Spleen (tissue), 7 donors: ENCODE results near the gene RS1.

Experiments
- POLR2AphosphoS5 ChIP-seq, 3 donors: sonication (generic); formaldehyde crosslinking; IDR thresholded peaks; one replicate each; pipeline ENCODE4 v1.5.1; 2017; ENCODE audit warnings: antibody characterized with exemption in 3 of 3
- TF ChIP-seq, protein P1 (sequence below), 11 experiments: fragments of 200-600 bp in 7 of 11; fragments of 450-650 bp in 4 of 11; sonication (generic) in 4 of 11; IDR thresholded peaks in 8 of 11; conservative IDR thresholded peaks in 3 of 11; 1 replicate in 7 of 11; 2 replicates in 4 of 11; pipeline versions ENCODE4 v1.4.0 to v1.8.0; 2016 to 2021; ENCODE audit warnings: antibody characterized with exemption in 11 of 11, inconsistent platforms in 4 of 11, mild to moderate bottlenecking in 1 of 11
- donor health status: DM: no; HTN: no; CAD: no; lungs with moderate emphysema.
- donor health status: DM: no; HTN: no; CAD: no.
- donor health status: DM: no; HTN: no; CAD: no.

DNA sequence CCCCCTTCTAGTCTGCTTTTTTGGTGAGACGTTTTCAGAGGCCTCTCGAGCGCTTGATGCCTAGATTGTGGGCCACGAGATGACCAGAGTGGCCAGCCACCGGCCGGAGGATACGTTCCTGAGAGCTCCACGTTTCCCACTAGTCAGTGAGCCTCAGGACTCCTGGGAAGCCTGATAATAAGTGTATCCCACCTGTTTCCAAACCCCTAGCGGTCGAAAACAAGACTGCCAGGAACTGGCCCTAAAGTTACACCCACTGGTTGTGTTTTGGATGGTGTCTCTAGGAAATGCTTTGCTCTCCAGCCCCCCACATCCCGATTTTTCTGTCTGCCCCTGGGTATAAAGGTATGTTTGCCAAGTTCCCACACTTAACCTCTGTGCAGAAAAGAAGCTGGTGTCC, 4.6 kb upstream of the RS1 start:
- TF ChIP-seq POLR2AphosphoS5 (IDR thresholded peaks at IDR 0.05) = no peak
- TF ChIP-seq, protein P1, sequence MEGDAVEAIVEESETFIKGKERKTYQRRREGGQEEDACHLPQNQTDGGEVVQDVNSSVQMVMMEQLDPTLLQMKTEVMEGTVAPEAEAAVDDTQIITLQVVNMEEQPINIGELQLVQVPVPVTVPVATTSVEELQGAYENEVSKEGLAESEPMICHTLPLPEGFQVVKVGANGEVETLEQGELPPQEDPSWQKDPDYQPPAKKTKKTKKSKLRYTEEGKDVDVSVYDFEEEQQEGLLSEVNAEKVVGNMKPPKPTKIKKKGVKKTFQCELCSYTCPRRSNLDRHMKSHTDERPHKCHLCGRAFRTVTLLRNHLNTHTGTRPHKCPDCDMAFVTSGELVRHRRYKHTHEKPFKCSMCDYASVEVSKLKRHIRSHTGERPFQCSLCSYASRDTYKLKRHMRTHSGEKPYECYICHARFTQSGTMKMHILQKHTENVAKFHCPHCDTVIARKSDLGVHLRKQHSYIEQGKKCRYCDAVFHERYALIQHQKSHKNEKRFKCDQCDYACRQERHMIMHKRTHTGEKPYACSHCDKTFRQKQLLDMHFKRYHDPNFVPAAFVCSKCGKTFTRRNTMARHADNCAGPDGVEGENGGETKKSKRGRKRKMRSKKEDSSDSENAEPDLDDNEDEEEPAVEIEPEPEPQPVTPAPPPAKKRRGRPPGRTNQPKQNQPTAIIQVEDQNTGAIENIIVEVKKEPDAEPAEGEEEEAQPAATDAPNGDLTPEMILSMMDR (IDR thresholded peaks at IDR 0.05 in 8 of 11, conservative IDR thresholded peaks at IDR 0.05 in 3 of 11) = no peak
